Stimulated activated CD4-positive, alpha-beta T cell treated with anti-CD3 and anti-CD28 coated beads, Interleukin-2, amount 100 ng/mL, for 4 hours (primary cell): ENCODE measurements around the gene AGPS.
"Not testable (repeated sequence)": the region's sequence is repeated elsewhere in the genome, so short reads cannot be mapped to it uniquely, and the experiment has no call there.

Experiments
- DNase-seq: peaks from one replicate; pipeline ENCODE4 v3.0.0-alpha.2; 2020; ENCODE audit warnings: low read depth

AGPS gene

GRCh38 chr2:177392373-177393202, at the start of gene AGPS:
AGPS (plus strand) TSS chr2:177392773; CDS start chr2:177392790, 17 bp downstream.
- DNase-seq: peak; percentile 62

DNA sequence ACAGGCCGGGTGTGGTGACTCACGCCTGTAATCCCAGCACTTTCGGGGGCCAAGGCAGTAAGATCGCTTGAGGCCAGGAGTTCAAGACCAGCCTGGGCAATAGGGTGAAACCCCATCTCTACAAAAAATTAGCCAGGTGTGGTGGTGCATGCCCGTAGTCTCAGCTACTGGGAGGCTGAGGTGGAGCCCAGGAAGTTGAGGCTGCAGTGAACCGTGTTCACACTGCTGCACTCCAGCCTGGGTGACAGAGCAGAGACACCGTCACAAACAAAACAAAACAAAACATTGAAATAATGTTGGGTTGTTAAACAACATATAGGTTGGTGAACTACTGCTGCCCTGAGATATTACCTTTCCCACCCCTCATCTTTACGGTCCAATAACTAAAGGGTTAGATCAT, 48.8 kb upstream of the AGPS start:
- no peak for DNase-seq

DNA sequence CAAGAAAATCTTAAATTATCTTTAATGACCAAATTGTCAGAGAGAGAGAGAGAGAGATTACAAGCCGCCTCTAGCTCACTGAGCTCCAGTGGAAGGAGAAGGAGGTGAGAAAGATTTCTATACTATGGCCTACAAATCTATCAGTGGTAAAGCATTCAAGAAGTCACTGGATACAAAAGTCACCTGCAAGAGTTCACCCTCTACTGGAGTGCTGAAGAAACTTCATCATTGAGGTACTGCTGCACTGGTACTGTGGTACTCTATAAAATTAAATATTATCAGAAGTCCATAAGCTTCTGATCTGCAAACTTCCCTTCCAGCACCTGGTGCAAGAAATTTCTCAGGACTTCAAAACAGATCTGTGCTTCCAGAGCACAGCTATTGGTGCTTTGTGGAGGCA, 48.3 kb upstream of the AGPS start:
- DNase-seq: no peak

DNA sequence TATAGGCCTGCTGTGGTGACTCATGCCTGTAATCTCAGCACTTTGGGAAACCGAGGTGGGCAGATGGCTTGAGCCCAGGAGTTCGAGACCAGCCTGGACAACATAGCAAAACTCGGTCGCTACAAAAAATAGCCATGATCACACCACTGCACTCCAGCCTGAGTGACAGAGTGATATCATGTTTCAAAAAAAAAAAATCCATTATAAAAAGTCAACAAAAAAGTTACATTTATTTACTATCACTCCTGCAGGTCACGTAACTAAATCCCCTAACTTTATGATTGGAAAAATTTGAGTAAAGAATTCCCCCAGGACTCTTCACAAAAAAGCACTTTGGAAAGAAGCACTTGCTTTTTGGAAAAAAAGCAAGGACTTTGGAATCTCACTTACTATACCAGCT, 46.4 kb upstream of the AGPS start:
- DNase-seq: no peak

DNA sequence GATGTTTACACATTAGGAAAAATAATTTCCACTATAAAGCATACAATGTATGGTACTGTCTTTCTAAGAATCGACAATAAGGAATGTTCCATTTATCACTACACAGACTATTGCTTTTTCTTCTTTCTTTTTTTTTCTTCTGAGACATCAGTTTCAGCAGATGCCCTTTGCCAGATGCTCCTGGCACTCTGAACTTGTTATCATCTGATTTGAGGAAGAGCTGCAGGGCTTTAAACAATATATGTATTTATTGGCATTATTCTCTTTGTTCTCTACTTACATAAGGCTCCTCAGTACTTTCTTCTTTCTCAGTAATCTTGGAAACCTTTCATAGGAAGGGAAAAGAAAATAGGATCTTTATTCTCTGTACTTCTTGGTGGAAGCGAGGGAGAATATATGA, 45.0 kb upstream of the AGPS start:
- no peak for DNase-seq

GRCh38 chr2:177348118-177348654, 44.4 kb upstream of the AGPS start:
- DNase-seq: no peak

GRCh38 chr2:177348733-177349693, 43.6 kb upstream of the AGPS start:
- no peak for DNase-seq

- DNase-seq: not testable (repeated sequence)
Observed at GRCh38 chr2:177350624-177351023, 41.9 kb upstream of the AGPS start.

GRCh38 chr2:177351121-177351520, 41.5 kb upstream of the AGPS start:
- DNase-seq: not testable (repeated sequence)

- DNase-seq: no peak
Observed at GRCh38 chr2:177352441-177353186, 40.0 kb upstream of the AGPS start.

DNA sequence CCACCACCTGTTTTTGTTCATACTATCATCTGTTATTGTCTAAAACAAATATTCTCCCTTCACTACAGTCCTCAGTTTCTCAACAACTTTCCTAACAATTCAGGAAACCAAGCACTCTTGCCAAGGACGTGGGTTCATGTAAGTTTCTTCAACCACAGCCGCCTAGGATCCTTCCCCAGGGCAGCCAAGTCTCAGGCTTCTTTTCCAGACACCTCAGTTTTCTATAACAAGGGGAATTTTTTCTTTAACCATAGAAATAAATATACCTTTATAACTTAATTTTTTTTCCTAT, 39.4 kb upstream of the AGPS start:
- no peak for DNase-seq

DNA sequence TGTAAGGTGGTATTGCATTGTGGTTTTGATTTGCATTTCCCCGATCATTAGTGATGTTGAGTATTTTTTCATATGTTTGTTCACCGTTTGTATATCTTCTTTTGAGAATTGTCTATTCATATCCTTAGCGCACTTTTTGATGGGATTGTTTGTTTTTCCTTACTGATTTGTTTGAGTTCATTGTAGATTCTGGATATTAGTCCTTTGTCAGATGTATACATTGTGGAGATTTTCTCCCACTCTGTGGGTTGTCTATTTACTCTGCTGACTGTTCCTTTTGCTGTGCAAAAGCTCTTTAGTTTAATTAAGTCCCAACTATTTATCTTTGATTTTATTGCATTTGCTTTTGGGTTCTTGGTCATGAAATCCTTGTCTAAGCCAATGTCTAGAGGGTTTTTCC, 38.0 kb upstream of the AGPS start:
- DNase-seq: not testable (repeated sequence)

DNA sequence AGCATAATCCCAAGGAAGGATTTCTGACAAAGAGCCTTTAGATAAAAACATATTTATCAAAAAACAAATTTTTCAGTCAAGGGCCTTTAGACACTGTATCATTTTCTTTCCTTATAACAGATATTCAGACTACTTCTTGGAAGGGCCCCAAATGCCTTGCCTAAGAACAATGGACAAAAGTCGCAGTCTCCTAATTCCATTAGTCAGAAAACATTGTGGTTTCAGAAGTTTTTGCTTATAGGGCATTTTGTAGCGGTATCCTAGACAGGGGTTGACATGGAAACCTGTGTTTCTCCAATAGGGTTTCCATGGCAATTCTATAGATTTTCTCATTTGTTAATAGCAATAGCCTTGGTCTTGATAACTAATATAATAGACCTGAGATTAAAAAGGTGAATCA, 36.7 kb upstream of the AGPS start:
- DNase-seq: no peak

DNA sequence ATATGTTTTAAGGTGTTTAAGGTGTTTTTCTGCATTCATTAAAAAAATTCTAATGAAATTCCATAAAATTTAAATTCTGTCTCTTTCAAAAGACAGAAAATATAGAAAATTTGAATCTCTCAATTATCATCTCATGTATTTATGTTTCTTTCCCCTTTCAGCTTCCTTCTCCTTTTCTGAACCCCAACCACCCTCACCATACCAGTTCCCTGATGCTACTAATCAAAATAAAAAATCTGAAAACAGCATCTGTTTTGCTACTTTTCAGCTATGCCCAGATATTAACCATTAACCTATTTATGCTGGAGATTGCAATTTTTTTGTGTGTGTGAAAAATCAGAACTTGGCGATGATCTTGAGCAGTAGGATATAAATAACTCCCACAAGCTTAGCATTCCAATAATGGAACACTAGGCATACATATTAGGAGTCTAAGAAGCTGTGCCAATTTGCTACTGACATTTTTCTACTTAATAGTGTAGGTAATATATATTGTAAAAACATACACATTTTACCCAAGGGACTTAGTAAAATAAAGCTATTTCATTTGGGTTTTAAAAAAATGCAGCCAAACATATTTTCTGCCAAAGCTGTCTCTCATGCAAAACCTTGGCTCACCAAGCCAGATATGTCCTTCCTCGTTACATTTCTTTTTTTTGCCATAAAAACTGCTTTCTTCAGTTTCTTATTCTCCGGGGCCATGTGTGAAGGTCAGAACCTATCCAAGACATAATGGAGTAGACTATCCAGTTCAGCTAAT, 32.6 kb upstream of the AGPS start:
- DNase-seq: no peak

DNA sequence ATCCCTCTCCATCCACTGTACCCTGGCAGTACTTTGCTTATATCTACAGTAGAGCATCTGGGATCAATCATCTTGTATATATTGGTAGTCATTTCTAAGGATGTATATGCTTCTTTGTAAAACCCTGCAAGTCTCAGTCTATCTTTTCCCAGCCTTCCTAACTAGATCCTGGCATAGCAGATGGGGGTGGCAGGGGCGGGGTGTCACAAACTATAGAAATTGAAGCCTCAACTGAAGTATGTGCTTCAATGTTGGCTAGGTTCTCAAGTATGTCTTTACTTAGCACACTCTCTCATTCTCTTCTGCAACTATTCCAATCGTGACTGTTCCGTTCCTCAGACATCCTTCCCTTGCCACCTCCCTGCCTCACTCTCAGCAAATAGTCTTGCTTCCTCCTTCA, 30.1 kb upstream of the AGPS start:
- no peak for DNase-seq

- DNase-seq: no peak
Observed at GRCh38 chr2:177363332-177363731, 29.2 kb upstream of the AGPS start.

DNA sequence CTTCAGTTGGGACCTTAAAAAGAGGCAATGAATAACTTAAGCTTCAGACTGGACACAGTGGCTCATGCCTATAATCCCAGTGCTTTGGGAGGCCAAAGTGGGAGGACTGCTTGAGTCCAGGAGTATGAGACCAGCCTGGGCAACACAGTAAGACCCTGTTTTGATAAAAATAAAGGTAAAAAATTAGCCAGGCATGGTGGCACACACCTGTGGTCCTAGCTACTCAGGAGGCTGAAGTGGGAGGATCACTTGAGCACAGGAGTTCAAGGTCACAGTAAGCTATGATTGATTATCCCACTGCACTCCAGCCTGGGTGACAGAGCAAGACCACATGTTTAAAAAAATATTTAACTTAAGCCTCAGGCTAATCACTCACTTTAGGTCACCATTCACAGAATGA, 26.8 kb upstream of the AGPS start:
- DNase-seq: not testable (repeated sequence)

- not testable (repeated sequence) for DNase-seq
Observed at GRCh38 chr2:177368023-177368422, 24.6 kb upstream of the AGPS start.

- DNase-seq: no peak
Observed at GRCh38 chr2:177379354-177379753, 13.2 kb upstream of the AGPS start.

GRCh38 chr2:177380181-177380580, 12.4 kb upstream of the AGPS start:
- DNase-seq: no peak

- no peak for DNase-seq
Observed at GRCh38 chr2:177383935-177384334, 8.6 kb upstream of the AGPS start.
